K562 (cell line): ENCODE data around the gene CSNK1D. TPM values are rescaled to one million over a fixed set of nuclear protein-coding genes. Genes with fewer than 3 reads are reported as not detected.

Experiments
- FOSL1 ChIP-seq: fragments of 200-800 bp; sonication (Bioruptor generic); conservative IDR thresholded peaks from 2 replicates; pipeline ENCODE4 v1.6.1; 2016; ENCODE audit warnings: missing genetic modification characterization, missing compliant biosample characterization
- HDAC1 ChIP-seq, 2 experiments: fragments of 450-650 bp; IDR thresholded peaks; 2 replicates each; pipeline ENCODE4 v1.6.1; 2016 to 2017; ENCODE audit warnings: inconsistent platforms in 1 of 2, mild to moderate bottlenecking in 1 of 2, moderate library complexity in 1 of 2
- PPARD ChIP-seq: fragments of 250-450 bp; sonication (Bioruptor Pico); IDR thresholded peaks from 2 replicates; pipeline ENCODE4 v1.8.0; 2022; ENCODE audit warnings: inconsistent platforms, mild to moderate bottlenecking, moderate library complexity
- RBM34 ChIP-seq: fragments of 200-400 bp; formaldehyde crosslinking; IDR thresholded peaks from 2 replicates; pipeline ENCODE4 v1.6.1; 2018; ENCODE audit warnings: low read length, borderline replicate concordance; ENCODE audit not compliant: insufficient read depth
- RUNX1 ChIP-seq: sonication (generic); IDR thresholded peaks from 2 replicates; pipeline ENCODE4 v1.6.1; 2016; ENCODE audit warnings: antibody characterized with exemption, low read depth
- SAFB2 ChIP-seq: fragments of 200-400 bp; formaldehyde crosslinking; IDR thresholded peaks from 2 replicates; pipeline ENCODE4 v1.6.1; 2018; ENCODE audit warnings: borderline replicate concordance, low read length, low read depth, moderate library complexity; ENCODE audit not compliant: severe bottlenecking
- SMAD2 ChIP-seq: fragments of 150-350 bp; IDR thresholded peaks from 2 replicates; pipeline ENCODE4 v1.6.1; 2014; ENCODE audit warnings: low read depth, mild to moderate bottlenecking, low read length
- U2AF1 ChIP-seq: fragments of 200-400 bp; formaldehyde crosslinking; optimal IDR thresholded peaks from 2 replicates; pipeline ENCODE3; 2017; ENCODE audit warnings: mild to moderate bottlenecking, low read depth, low read length, moderate library complexity
- ZNF212 ChIP-seq: fragments of 450-650 bp; formaldehyde crosslinking; IDR thresholded peaks from 2 replicates; pipeline ENCODE4 v1.4.0; 2020; ENCODE audit warnings: mild to moderate bottlenecking
- ZNF384 ChIP-seq: IDR thresholded peaks from 2 replicates; pipeline ENCODE4 v1.6.1; 2012; ENCODE audit warnings: low read depth, low read length, improper control_type of control experiment
- ZNF551 ChIP-seq: fragments of 250-450 bp; sonication (Bioruptor Pico); IDR thresholded peaks from 2 replicates; pipeline ENCODE4 v1.5.0; 2021; ENCODE audit warnings: mild to moderate bottlenecking, moderate library complexity
- ZNF668 ChIP-seq: fragments of 250-450 bp; sonication (Bioruptor Pico); IDR thresholded peaks from 2 replicates; pipeline ENCODE4 v1.8.0; 2022; ENCODE audit warnings: mild to moderate bottlenecking, inconsistent platforms
- ZNF695 ChIP-seq: fragments of 450-650 bp; formaldehyde crosslinking; IDR thresholded peaks from 2 replicates; pipeline ENCODE4 v1.4.0; 2020; ENCODE audit warnings: mild to moderate bottlenecking, moderate library complexity
- polyA plus RNA-seq, 8 experiments: library from polyadenylated mRNA; depleted of rRNA in 4 of 8; stranded (reverse) in 5 of 8; unstranded in 3 of 8; fragments of >200 nt; fragmentation: Nextera tagmentation in 2 of 8; fragmentation: Illumina TruSeq in 1 of 8; extraction: Ambion mirVana in 2 of 8; extraction: Trizol in 1 of 8; gene quantifications; 2 replicates each; pipeline versions ENCODE4 v1.2.1 to v1.2.3, GENCODE V29; 2011 to 2014; ENCODE audit warnings: inconsistent platforms in 1 of 8, missing spikeins in 1 of 8
- total RNA-seq, 7 experiments: library from RNA; depleted of rRNA in 6 of 7; stranded (reverse); fragments of >200 nt in 6 of 7; fragmentation: Illumina TruSeq in 2 of 7; extraction: Trizol in 2 of 7; gene quantifications; 2 replicates each; pipeline versions ENCODE4 v1.2.1 to v1.2.3, GENCODE V29; 2011 to 2021; ENCODE audit warnings: low replicate concordance in 1 of 7
- TF ChIP-seq, protein P1 (sequence below): fragments of 450-650 bp; IDR thresholded peaks from 2 replicates; pipeline ENCODE4 v1.6.1; 2018; ENCODE audit warnings: mild to moderate bottlenecking, low read depth; ENCODE audit not compliant: partially characterized antibody
- TF ChIP-seq, protein P2 (sequence below): sonication (generic); formaldehyde crosslinking; IDR thresholded peaks from 2 replicates; pipeline ENCODE4 v1.8.0; 2022; ENCODE audit warnings: mild to moderate bottlenecking, missing genetic modification reagents
- TF ChIP-seq, protein P3 (sequence below): fragments of 250-450 bp; sonication (Bioruptor Pico); IDR thresholded peaks from 2 replicates; pipeline ENCODE4 v1.5.0; 2021
- TF ChIP-seq, protein P4 (sequence below): fragments of 250-450 bp; sonication (Bioruptor Pico); IDR thresholded peaks from 2 replicates; pipeline ENCODE4 v1.8.0; 2022; ENCODE audit warnings: inconsistent platforms, mild to moderate bottlenecking, moderate library complexity, borderline replicate concordance
- TF ChIP-seq, protein P5 (sequence below): fragments of 450-650 bp; IDR thresholded peaks from 2 replicates; pipeline ENCODE4 v1.6.1; 2016; ENCODE audit warnings: borderline replicate concordance
- TF ChIP-seq, protein P6 (sequence below): sonication (generic); formaldehyde crosslinking; IDR thresholded peaks from 2 replicates; pipeline ENCODE4 v1.8.0; 2022; ENCODE audit warnings: mild to moderate bottlenecking, missing genetic modification reagents

CSNK1D gene
- total and polyA plus RNA-seq, 9 of the 15 experiments (the other 6 are each of a cell fraction or from before 2014, with no cell fraction given): 6.5 to 133 (median 41.3) TPM

DNA sequence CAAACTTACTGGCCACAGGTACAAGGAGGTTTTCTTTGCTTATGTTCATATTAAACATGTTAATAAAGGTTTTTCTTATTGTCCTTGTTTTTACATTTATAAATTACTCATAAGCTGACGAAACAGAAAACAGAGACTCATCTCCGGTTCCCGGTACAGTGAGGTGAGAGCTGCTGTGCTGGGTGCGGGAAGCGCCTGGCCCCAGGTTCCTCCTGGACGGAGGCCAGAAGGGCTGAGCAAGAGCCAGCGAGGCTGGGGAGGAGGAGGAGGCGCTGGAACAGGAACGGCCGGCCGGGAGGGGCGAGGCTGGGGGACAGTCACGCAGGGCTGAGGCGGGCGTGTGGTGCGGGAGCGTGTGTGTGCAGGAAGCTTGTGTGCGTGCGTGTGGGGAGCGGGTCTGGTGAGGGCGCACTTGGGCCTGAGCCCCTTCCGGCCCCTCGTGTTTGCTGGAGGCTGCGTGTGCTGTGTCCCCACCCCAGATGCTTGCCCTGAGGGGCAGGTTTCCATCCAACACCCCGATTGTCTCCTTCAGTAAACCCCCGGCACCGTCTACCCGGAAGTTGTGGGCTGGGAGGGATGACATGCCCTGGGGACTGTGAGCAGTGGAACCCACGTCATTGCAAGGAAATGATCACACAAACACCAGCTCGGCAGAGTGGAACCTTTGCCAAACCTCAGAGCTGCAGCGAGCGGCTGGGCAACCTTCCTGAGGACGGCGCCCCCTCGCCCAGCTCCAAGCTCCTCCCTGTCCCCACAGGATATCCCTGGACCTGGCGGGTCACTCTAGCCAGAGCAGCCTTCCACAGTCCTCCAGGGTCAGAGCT lies 24.4 kb upstream of the CSNK1D start (continued):
- TF ChIP-seq, protein P1, sequence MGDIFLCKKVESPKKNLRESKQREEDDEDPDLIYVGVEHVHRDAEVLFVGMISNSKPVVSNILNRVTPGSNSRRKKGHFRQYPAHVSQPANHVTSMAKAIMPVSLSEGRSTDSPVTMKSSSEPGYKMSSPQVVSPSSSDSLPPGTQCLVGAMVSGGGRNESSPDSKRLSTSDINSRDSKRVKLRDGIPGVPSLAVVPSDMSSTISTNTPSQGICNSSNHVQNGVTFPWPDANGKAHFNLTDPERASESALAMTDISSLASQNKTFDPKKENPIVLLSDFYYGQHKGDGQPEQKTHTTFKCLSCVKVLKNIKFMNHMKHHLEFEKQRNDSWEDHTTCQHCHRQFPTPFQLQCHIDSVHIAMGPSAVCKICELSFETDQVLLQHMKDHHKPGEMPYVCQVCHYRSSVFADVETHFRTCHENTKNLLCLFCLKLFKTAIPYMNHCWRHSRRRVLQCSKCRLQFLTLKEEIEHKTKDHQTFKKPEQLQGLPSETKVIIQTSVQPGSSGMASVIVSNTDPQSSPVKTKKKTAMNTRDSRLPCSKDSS: no peak
- TF ChIP-seq U2AF1: no peak
- no peak for TF ChIP-seq RBM34
- no peak for TF ChIP-seq ZNF551
- peak; percentile 74 for TF ChIP-seq FOSL1 (tag)
- TF ChIP-seq, protein P2, sequence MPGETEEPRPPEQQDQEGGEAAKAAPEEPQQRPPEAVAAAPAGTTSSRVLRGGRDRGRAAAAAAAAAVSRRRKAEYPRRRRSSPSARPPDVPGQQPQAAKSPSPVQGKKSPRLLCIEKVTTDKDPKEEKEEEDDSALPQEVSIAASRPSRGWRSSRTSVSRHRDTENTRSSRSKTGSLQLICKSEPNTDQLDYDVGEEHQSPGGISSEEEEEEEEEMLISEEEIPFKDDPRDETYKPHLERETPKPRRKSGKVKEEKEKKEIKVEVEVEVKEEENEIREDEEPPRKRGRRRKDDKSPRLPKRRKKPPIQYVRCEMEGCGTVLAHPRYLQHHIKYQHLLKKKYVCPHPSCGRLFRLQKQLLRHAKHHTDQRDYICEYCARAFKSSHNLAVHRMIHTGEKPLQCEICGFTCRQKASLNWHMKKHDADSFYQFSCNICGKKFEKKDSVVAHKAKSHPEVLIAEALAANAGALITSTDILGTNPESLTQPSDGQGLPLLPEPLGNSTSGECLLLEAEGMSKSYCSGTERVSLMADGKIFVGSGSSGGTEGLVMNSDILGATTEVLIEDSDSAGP (CRISPR knock-in tag): no peak
- no peak for TF ChIP-seq ZNF668
- TF ChIP-seq, protein P3, sequence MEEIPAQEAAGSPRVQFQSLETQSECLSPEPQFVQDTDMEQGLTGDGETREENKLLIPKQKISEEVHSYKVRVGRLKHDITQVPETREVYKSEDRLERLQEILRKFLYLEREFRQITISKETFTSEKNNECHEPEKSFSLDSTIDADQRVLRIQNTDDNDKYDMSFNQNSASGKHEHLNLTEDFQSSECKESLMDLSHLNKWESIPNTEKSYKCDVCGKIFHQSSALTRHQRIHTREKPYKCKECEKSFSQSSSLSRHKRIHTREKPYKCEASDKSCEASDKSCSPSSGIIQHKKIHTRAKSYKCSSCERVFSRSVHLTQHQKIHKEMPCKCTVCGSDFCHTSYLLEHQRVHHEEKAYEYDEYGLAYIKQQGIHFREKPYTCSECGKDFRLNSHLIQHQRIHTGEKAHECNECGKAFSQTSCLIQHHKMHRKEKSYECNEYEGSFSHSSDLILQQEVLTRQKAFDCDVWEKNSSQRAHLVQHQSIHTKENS: no peak
- TF ChIP-seq, protein P4, sequence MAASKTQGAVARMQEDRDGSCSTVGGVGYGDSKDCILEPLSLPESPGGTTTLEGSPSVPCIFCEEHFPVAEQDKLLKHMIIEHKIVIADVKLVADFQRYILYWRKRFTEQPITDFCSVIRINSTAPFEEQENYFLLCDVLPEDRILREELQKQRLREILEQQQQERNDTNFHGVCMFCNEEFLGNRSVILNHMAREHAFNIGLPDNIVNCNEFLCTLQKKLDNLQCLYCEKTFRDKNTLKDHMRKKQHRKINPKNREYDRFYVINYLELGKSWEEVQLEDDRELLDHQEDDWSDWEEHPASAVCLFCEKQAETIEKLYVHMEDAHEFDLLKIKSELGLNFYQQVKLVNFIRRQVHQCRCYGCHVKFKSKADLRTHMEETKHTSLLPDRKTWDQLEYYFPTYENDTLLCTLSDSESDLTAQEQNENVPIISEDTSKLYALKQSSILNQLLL: no peak
- no peak for TF ChIP-seq SMAD2
- TF ChIP-seq RUNX1: no peak
- TF ChIP-seq SAFB2: no peak
- TF ChIP-seq, protein P5, sequence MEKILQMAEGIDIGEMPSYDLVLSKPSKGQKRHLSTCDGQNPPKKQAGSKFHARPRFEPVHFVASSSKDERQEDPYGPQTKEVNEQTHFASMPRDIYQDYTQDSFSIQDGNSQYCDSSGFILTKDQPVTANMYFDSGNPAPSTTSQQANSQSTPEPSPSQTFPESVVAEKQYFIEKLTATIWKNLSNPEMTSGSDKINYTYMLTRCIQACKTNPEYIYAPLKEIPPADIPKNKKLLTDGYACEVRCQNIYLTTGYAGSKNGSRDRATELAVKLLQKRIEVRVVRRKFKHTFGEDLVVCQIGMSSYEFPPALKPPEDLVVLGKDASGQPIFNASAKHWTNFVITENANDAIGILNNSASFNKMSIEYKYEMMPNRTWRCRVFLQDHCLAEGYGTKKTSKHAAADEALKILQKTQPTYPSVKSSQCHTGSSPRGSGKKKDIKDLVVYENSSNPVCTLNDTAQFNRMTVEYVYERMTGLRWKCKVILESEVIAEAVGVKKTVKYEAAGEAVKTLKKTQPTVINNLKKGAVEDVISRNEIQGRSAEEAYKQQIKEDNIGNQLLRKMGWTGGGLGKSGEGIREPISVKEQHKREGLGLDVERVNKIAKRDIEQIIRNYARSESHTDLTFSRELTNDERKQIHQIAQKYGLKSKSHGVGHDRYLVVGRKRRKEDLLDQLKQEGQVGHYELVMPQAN: no peak
- TF ChIP-seq HDAC1 (IDR thresholded peaks at IDR 0.05): peak in 1 of 2 experiments; percentile 80; a peak in 2 of 4 replicates
- no peak for TF ChIP-seq ZNF212 (CRISPR knock-in tag)
- TF ChIP-seq, protein P6, sequence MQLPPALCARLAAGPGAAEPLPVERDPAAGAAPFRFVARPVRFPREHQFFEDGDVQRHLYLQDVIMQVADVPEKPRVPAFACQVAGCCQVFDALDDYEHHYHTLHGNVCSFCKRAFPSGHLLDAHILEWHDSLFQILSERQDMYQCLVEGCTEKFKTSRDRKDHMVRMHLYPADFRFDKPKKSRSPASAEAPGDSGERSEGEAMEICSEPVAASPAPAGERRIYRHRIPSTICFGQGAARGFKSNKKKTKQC (CRISPR knock-in tag): peak; percentile 54; the same call in 1 of the 2 replicates
- no peak for TF ChIP-seq ZNF695 (CRISPR knock-in tag)
- no peak for TF ChIP-seq PPARD (CRISPR knock-in tag)
- no peak for TF ChIP-seq ZNF384
